Spinal cord (tissue), 10 donors: ENCODE measurements around the gene PLEKHG1. TPM values are rescaled to one million over a fixed set of nuclear protein-coding genes. Genes with fewer than 3 reads are reported as not detected.

ENCODE experiments used
- DNase-seq, 6 donors: peaks; one replicate each; pipeline versions ENCODE4 v3.0.0 to v3.0.0-alpha.2; 2013 to 2015; ENCODE audit warnings: low spot score in 6 of 6, low read depth in 4 of 6
- H3K27ac ChIP-seq: one replicate; pipeline ENCODE4 v1.5.1; 2013; ENCODE audit warnings: low read depth, low read length, control low read depth
- H3K27me3 ChIP-seq: one replicate; pipeline ENCODE4 v1.6.1; 2013; ENCODE audit warnings: low read length; ENCODE audit not compliant: control insufficient read depth, insufficient read depth
- H3K36me3 ChIP-seq: one replicate; pipeline ENCODE4 v1.6.1; 2013; ENCODE audit warnings: low read length; ENCODE audit not compliant: control insufficient read depth, insufficient read depth
- H3K4me1 ChIP-seq: one replicate; pipeline ENCODE4 v1.6.1; 2013; ENCODE audit warnings: low read length; ENCODE audit not compliant: control insufficient read depth, insufficient read depth
- H3K4me3 ChIP-seq: one replicate; pipeline ENCODE4 v1.5.1; 2013; ENCODE audit warnings: low read depth, low read length, control low read depth
- H3K9me3 ChIP-seq: one replicate; pipeline ENCODE4 v1.6.1; 2013; ENCODE audit warnings: low read length; ENCODE audit not compliant: control insufficient read depth, insufficient read depth
- WGBS: methylation state at CpG from one replicate; pipeline ENCODE4 v1.1.5; 2013; ENCODE audit warnings: missing lambda C conversion rate; ENCODE audit not compliant: insufficient coverage; 5-methylcytosine and 5-hydroxymethylcytosine counted together
- polyA plus RNA-seq, 2 donors: library from polyadenylated mRNA; unstranded; fragments of 120-200 nt; gene quantifications; one replicate each; pipeline ENCODE4 v1.2.1, GENCODE V29; 2013; ENCODE audit not compliant: insufficient read length in 2 of 2
- total RNA-seq, 2 donors: library from RNA; depleted of rRNA in 1 of 2; stranded (reverse); fragments of 120-200 nt in 1 of 2; fragments of >200 nt in 1 of 2; gene quantifications; one replicate each; pipeline versions ENCODE4 v1.2.3 to v1.2.4, GENCODE V29; 2013 to 2014
- donor health status: healthy.

PLEKHG1 gene
- total and polyA plus RNA-seq, 4 donors: 22.7 to 34.4 (median 28.9) TPM

DNA sequence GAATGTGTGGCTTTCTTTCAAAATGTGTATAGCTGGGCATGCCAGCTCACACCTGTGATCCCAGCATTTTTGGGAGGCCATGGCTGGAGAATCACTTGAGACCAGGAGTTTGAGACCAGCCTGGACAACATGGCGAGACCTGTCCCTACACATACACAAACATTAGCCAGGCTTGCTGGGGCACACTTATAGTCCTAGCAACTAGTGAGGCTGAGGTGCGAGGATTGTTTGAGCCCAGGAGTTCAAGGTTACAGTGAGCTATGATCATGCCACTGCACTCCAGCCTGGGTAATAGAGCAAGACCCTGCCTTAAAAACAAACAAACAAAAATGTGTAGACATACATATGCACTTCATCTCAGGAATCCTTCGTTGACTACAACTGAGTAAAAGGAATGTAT lies 31.1 kb upstream of the PLEKHG1 start:
- Histone ChIP-seq H3K27ac (no peak overlapping the region), H3K36me3 (no peaks in the 10 kb centered on the region), H3K9me3 (no peaks in the 10 kb centered on the region), H3K27me3 (no peaks in the 10 kb centered on the region), H3K4me1 (peaks cover 15% of the 10 kb centered on the region), H3K4me3 (no peak overlapping the region)
- WGBS: no CpG with 5 or more reads among the region's 3 CpGs
- DNase-seq: no peak

DNA sequence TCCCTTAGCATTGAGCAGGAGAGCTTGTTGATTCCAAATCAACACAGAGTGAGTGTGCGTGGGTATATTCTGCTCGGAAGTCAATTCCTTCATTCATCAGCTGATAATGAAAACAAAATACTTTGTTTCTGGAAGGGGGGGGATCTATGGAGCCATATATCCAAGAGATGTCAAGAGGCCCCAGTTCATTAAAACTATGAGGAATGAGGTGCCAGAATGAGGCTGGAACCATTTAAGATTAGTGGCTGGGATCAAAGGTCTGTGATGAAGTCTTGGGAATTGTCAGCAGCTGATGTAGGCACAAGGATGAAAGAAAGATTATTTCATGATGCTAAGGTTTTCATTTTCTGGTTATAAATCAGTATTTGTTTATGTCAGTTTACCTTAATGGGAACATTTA lies 30.5 kb upstream of the PLEKHG1 start:
- H3K27me3 ChIP-seq: no peaks in the 10 kb centered on the region
- DNase-seq: no peak
- no peak overlapping the region for H3K27ac ChIP-seq
- H3K4me3 ChIP-seq: no peak overlapping the region
- no CpG with 5 or more reads among the region's 2 CpGs for WGBS
- H3K4me1 ChIP-seq: peaks cover 15% of the 10 kb centered on the region
- no peaks in the 10 kb centered on the region for H3K36me3 ChIP-seq
- H3K9me3 ChIP-seq: no peaks in the 10 kb centered on the region

DNA sequence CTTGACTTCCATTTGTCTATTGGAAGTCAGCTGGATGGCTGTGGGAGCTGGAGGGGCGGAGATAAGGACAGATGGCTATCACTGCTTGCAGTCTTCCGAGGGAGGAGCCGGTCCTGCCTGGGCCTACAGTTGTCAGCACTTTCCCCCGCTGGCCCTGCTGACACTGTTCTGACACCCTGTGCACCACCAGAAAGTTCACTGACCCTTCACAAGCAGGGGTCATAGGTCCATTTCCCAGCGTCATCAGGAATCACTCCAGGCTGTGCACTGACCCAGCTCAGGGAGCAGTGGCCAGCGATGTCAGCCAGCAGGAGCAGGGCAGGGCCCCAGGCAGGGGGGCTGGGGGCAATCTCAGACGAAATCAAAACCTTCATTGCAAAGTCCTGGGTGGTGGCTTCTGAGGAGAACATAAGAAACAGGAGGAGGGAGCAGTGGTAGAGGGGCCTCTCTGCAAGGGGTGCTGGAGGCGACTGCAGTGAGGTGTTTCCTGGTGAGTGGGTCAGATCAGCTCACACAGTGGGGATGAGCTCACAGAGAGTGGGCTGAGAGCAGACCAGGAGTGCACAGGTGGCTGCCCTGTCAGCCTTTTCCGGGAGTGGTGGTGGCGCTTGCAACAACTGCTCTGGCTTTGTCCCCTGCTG lies 26.5 kb upstream of the PLEKHG1 start:
- H3K9me3 ChIP-seq: no peaks in the 10 kb centered on the region
- no peak overlapping the region for H3K4me3 ChIP-seq
- no peak overlapping the region for H3K27ac ChIP-seq
- H3K27me3 ChIP-seq: peaks cover 2% of the 10 kb centered on the region
- DNase-seq: no peak
- 39% methylated on average over 10 of the region's 10 CpGs for WGBS
- H3K36me3 ChIP-seq: no peaks in the 10 kb centered on the region
- peaks cover 11% of the 10 kb centered on the region for H3K4me1 ChIP-seq

DNA sequence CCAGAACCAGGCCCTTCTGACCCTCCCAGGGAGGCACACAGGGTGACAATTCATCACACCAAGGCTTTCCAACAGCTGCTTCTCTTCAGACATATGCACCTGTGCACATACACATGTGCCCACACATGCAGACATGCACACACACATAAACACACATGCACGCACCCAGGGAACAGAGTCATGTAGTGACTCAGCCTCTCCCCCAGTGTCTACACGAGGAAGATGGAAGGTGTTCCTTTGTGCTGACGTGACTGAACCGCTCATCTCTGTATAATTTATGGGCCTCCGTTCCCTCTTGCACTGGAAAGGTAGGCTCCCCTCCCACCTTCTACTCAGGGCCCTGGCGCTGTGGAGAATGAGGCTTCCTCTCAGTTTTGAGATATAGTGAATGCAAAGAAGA lies 23.8 kb upstream of the PLEKHG1 start:
- H3K27me3 ChIP-seq: peaks cover 2% of the 10 kb centered on the region
- peaks cover 7% of the 10 kb centered on the region for H3K4me1 ChIP-seq
- no peaks in the 10 kb centered on the region for H3K36me3 ChIP-seq
- no peak overlapping the region for H3K27ac ChIP-seq
- H3K9me3 ChIP-seq: no peaks in the 10 kb centered on the region
- H3K4me3 ChIP-seq: no peak overlapping the region
- no CpG with 5 or more reads among the region's 6 CpGs for WGBS
- DNase-seq: no peak

DNA sequence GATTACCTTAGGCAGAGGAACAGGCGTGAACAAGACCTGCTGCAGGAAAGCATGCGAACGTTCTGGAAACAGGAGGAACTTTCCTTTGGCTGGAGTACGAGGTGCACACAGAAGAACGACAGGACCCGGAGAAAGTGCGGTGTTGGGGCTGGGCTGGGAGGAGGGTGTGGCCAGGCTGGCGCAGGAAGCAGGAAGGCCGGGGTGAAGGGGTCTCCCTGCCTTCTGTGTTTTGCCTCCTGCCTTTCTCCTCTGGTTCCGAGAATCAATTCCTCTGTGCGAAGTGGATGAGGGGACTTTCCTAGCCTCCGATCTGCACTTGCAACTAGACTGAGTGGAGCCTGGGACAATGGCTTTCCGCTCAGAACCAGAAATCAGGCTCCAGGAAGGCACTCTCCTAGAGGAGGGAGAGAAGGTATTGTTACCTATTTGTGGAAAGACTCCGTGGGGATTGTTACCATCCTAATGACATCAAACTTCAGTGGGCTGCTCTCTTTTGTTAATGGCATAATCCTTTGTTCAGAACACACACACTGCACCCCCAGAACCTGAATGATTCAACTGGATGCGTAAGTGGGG lies 22.9 kb upstream of the PLEKHG1 start:
- no peaks in the 10 kb centered on the region for H3K9me3 ChIP-seq
- WGBS: 92% methylated on average over 11 of the region's 15 CpGs
- H3K27ac ChIP-seq: no peak overlapping the region
- H3K27me3 ChIP-seq: peaks cover 2% of the 10 kb centered on the region
- peaks cover 7% of the 10 kb centered on the region for H3K4me1 ChIP-seq
- no peaks in the 10 kb centered on the region for H3K36me3 ChIP-seq
- no peak overlapping the region for H3K4me3 ChIP-seq
- no peak for DNase-seq

DNA sequence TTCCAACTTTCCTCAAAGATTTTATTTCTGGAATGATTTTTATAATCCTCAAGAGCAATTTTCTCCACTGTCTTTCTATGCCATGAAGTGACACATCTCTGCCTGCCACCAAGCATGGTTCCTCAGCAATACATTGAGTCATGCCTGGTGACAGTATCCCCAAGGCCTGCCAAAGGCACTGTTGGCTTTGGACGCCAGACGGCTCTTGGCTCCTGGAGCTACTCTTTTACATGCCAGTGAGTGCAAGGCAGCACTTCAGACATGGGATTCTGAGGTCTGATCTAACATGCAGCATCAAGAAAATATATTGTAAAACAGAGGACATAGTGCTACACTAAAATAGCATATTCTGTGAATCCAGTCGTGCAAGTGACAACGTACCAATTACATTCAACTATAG lies 20.1 kb upstream of the PLEKHG1 start:
- Histone ChIP-seq H3K36me3 (no peaks in the 10 kb centered on the region), H3K9me3 (no peaks in the 10 kb centered on the region), H3K4me3 (no peak overlapping the region), H3K27ac (no peak overlapping the region), H3K4me1 (no peaks in the 10 kb centered on the region), H3K27me3 (peaks cover 2% of the 10 kb centered on the region)
- peak in 1 of 6 donors; percentile 91 for DNase-seq
- WGBS: 50% methylated on average over 2 of the region's 4 CpGs

DNA sequence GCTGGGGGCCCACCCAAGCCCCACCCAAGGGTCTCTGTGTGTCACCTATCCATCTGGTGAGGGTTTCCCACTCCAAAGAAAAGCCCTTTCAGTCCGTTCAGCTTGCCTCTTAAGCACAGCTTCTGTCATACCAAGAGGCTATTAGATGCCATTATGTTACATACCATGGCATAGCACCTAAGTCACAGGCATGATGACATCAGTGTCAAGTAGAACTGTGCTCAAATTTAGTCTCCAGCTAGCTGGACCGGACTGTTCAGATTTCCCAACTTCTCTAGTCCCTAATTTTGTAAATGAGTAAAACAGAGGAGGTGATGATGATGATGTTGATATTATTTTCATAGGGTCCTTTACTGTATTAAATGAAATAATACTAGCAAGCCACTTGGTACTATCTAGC lies 19.2 kb upstream of the PLEKHG1 start:
- WGBS: 82% methylated on average over 1 of the region's 2 CpGs
- DNase-seq: no peak
- H3K4me3 ChIP-seq: no peak overlapping the region

DNA sequence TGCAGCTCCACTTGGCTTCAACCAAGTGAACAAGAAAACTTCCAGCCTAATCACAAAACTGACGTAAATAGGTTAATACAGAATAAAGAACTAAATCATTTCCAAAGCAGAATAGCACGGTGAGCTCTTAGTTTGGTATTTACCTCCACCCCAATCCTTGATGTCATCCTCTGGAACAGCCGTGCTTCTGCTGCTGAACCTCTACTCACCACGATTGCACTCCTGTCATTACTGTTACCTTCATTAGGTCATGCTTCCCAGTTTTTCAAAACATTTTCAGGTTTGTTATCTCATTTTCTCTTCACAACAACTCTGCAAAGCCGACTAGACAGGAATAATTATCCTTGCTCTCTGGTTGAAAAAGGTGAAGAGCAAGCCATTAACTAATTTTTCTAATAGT lies 15.6 kb upstream of the PLEKHG1 start:
- 98% methylated on average over 5 of the region's 5 CpGs for WGBS
- no peak overlapping the region for H3K27ac ChIP-seq
- no peaks in the 10 kb centered on the region for H3K27me3 ChIP-seq
- no peak overlapping the region for H3K4me3 ChIP-seq
- no peaks in the 10 kb centered on the region for H3K36me3 ChIP-seq
- no peak for DNase-seq
- H3K9me3 ChIP-seq: no peaks in the 10 kb centered on the region
- H3K4me1 ChIP-seq: peaks cover 2% of the 10 kb centered on the region

More for the DNA sequence above, 19.2 kb upstream of the PLEKHG1 start:
- Histone ChIP-seq H3K36me3 (no peaks in the 10 kb centered on the region), H3K9me3 (no peaks in the 10 kb centered on the region), H3K27ac (no peak overlapping the region), H3K27me3 (peaks cover 1% of the 10 kb centered on the region), H3K4me1 (no peaks in the 10 kb centered on the region)

DNA sequence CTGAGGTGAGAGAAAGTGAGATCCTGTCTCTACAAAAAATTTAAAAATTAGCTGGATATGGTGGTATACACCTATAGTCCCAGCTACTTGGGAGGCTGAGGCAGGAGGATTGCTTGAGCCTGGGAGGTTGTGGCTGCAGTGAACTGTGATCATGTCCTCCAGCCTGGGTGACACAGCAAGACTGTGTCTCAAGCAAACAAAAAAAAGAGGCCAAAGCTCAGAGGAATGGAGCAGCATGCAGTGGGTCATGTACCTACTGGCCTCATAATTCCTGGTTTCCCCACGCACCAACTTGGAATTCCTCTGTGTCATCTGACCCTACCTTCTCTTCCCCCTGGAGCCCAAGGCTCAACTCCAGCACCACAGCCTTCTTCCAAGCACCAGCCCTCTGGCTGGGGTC lies 15.1 kb upstream of the PLEKHG1 start:
- H3K36me3 ChIP-seq: no peaks in the 10 kb centered on the region
- no peaks in the 10 kb centered on the region for H3K9me3 ChIP-seq
- no peak for DNase-seq
- H3K4me1 ChIP-seq: peaks cover 2% of the 10 kb centered on the region
- H3K4me3 ChIP-seq: no peak overlapping the region
- no peak overlapping the region for H3K27ac ChIP-seq
- 95% methylated on average over 1 of the region's 1 CpG for WGBS
- no peaks in the 10 kb centered on the region for H3K27me3 ChIP-seq

DNA sequence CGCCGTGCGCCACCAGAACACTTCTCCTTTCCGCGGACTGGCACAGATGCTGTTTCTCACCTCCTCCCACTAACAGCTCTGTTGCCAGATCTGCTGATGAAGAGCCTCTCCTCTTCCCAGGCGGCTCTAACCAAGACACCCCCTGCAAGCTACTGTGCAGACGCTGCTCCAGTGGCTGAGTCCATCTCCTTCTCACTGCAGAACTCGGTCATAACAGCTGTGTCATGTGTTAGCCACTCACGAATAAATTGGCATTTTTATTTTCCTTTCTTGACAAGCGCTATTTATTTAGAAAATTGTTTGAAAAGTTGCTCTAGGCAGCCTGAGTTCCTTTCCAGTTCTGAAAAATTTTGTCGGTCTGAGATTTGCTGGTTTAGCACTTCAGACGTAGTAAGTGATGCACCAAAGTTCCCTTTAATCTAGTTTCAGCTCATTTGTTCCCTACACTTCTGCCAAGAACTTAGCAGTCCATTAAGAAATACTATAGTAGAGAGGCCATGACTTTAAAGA lies 12.8 kb upstream of the PLEKHG1 start:
- Histone ChIP-seq H3K36me3 (no peaks in the 10 kb centered on the region), H3K4me1 (peaks cover 2% of the 10 kb centered on the region), H3K9me3 (no peaks in the 10 kb centered on the region), H3K27ac (no peak overlapping the region), H3K27me3 (no peaks in the 10 kb centered on the region), H3K4me3 (no peak overlapping the region)
- DNase-seq: no peak
- WGBS: 85% methylated on average over 10 of the region's 12 CpGs
